Body of pancreas (tissue), 4 donors: ENCODE measurements around the gene CEP85L. TPM values are rescaled to one million over a fixed set of nuclear protein-coding genes. Genes with fewer than 3 reads are reported as not detected.

ENCODE experiments used
- ATAC-seq: fragments of 150-250 bp; one replicate; pipeline ENCODE4 v1.9.1; 2016
- DNase-seq, 4 donors: peaks; one replicate each; pipeline ENCODE4 v3.0.0-alpha.2; 2019
- H3K27ac ChIP-seq, 4 donors: fragments of 200-600 bp; sonication (generic); 1 replicate in 3 of 4; 2 replicates in 1 of 4; pipeline versions ENCODE4 v1.5.1 to v1.6.1; 2016 to 2019; ENCODE audit warnings: mild to moderate bottlenecking in 1 of 4, mixed read lengths in 1 of 4, moderate library complexity in 1 of 4
- H3K27me3 ChIP-seq, 2 donors: fragments of 200-600 bp; sonication (generic); one replicate each; pipeline ENCODE4 v1.6.0; 2016; ENCODE audit warnings: mild to moderate bottlenecking in 1 of 2
- H3K36me3 ChIP-seq, 2 donors: fragments of 200-600 bp; sonication (generic); replicated peaks in 1 of 2; 2 replicates each; pipeline ENCODE4 v1.5.1; 2016; ENCODE audit warnings: low read depth in 2 of 2; ENCODE audit not compliant: insufficient read depth in 1 of 2
- H3K4me1 ChIP-seq: fragments of 200-600 bp; sonication (generic); one replicate; pipeline ENCODE4 v1.6.0; 2016
- H3K4me3 ChIP-seq, 2 donors: fragments of 200-600 bp; sonication (generic); 1 replicate in 1 of 2; 2 replicates in 1 of 2; pipeline ENCODE4 v1.5.1; 2016 to 2019
- H3K9me3 ChIP-seq, 3 donors: fragments of 200-600 bp; sonication (generic); 1 replicate in 2 of 3; 2 replicates in 1 of 3; pipeline ENCODE4 v1.5.1; 2016
- CTCF ChIP-seq, 7 experiments: fragments of 450-650 bp in 4 of 7; fragments of 200-600 bp in 3 of 7; sonication (generic) in 3 of 7; IDR thresholded peaks; one replicate each; pipeline ENCODE4 v1.5.1; 2016 to 2019; ENCODE audit warnings: antibody characterized with exemption in 7 of 7
- POLR2A ChIP-seq, 3 donors: fragments of 450-650 bp; IDR thresholded peaks; one replicate each; pipeline ENCODE4 v1.6.1; 2016; ENCODE audit warnings: antibody characterized with exemption in 3 of 3, mild to moderate bottlenecking in 2 of 3
- WGBS, 2 donors: methylation state at CpG; one replicate each; pipeline ENCODE4 v1.1.5; 2017; 5-methylcytosine and 5-hydroxymethylcytosine counted together
- intact Hi-C: fragments of 100-400 bp; cut with DNase I; formaldehyde crosslinking; loops from one replicate; pipeline ENCODE4 v1.15.1; 2023
- total RNA-seq, 2 donors: library from RNA; depleted of rRNA; stranded (reverse); fragments of >200 nt; gene quantifications; one replicate each; pipeline ENCODE4 v1.1.0, GENCODE V29; 2016

Gene CEP85L
- total RNA-seq, 2 donors from 2014 or later, result 8.2 to 9.9 TPM

GRCh38 chr6:118620202-118620601 lies 31.2 kb downstream of the CEP85L start:
- Histone ChIP-seq H3K4me3 (no peak overlapping the region), H3K4me1 (peaks cover 26% of the 10 kb centered on the region), H3K27ac (no peak overlapping the region), H3K36me3 (no peaks in the 10 kb centered on the region), H3K27me3 (no peaks in the 10 kb centered on the region), H3K9me3 (no peaks in the 10 kb centered on the region)
- TF ChIP-seq POLR2A (IDR thresholded peaks at IDR 0.05), result no peak
- TF ChIP-seq CTCF (IDR thresholded peaks at IDR 0.05), result no peak
- intact Hi-C loops, result no loop called here
- DNase-seq, result no peak
- no peak for ATAC-seq
- 58 to 68% methylated on average over 4 of the region's 4 CpGs for WGBS, 2 donors

GRCh38 chr6:118618676-118619377 lies 32.6 kb downstream of the CEP85L start:
- WGBS, 2 donors, result 23 to 29% methylated on average over 12 to 15 of the region's 15 CpGs
- ATAC-seq, result peak; percentile 72
- Histone ChIP-seq H3K27ac (no peak overlapping the region), H3K4me3 (no peak overlapping the region), H3K9me3 (no peaks in the 10 kb centered on the region), H3K4me1 (peaks cover 26% of the 10 kb centered on the region), H3K27me3 (no peaks in the 10 kb centered on the region), H3K36me3 (no peaks in the 10 kb centered on the region)
- TF ChIP-seq CTCF (IDR thresholded peaks at IDR 0.05) (peak; percentile 74 to 95 (median 88)), POLR2A (IDR thresholded peaks at IDR 0.05) (no peak)
- intact Hi-C loops, result no loop called here
- DNase-seq, result peak; percentile 57 to 73 (median 62)

GRCh38 chr6:118617417-118617816 lies 34.0 kb downstream of the CEP85L start:
- TF ChIP-seq POLR2A (IDR thresholded peaks at IDR 0.05), result no peak
- TF ChIP-seq CTCF (IDR thresholded peaks at IDR 0.05), result no peak
- no peaks in the 10 kb centered on the region for H3K27me3 ChIP-seq
- intact Hi-C loops, result no loop called here
- no peak for DNase-seq
- no peak for ATAC-seq
- H3K9me3 ChIP-seq, result no peaks in the 10 kb centered on the region
- 77 to 80% methylated on average over 11 of the region's 11 CpGs for WGBS, 2 donors
- H3K4me1 ChIP-seq, result peaks cover 19% of the 10 kb centered on the region
- H3K27ac ChIP-seq, result no peak overlapping the region
- H3K36me3 ChIP-seq, result no peaks in the 10 kb centered on the region
- H3K4me3 ChIP-seq, result no peak overlapping the region

GRCh38 chr6:118611334-118611733 lies 40.1 kb downstream of the CEP85L start:
- ATAC-seq (no peak), DNase-seq (no peak)
- Histone ChIP-seq H3K4me1 (peaks cover 15% of the 10 kb centered on the region), H3K27ac (no peak overlapping the region), H3K27me3 (no peaks in the 10 kb centered on the region), H3K4me3 (no peak overlapping the region), H3K9me3 (no peaks in the 10 kb centered on the region), H3K36me3 (no peaks in the 10 kb centered on the region)
- WGBS, 2 donors, result 96 to 99% methylated on average over 3 of the region's 3 CpGs
- intact Hi-C loops, result no loop called here
- TF ChIP-seq CTCF (IDR thresholded peaks at IDR 0.05) (no peak), POLR2A (IDR thresholded peaks at IDR 0.05) (no peak)

- no peak for DNase-seq
- Histone ChIP-seq H3K4me1 (peaks cover 19% of the 10 kb centered on the region), H3K4me3 (no peak overlapping the region), H3K9me3 (no peaks in the 10 kb centered on the region), H3K27me3 (no peaks in the 10 kb centered on the region), H3K36me3 (no peaks in the 10 kb centered on the region), H3K27ac (no peak overlapping the region)
- no peak for ATAC-seq
- 26 to 41% methylated on average over 5 of the region's 5 CpGs for WGBS, 2 donors
- no peak for TF ChIP-seq POLR2A (IDR thresholded peaks at IDR 0.05)
- no peak for TF ChIP-seq CTCF (IDR thresholded peaks at IDR 0.05)
- intact Hi-C loops, result no loop called here
These were observed 44.5 kb downstream of the CEP85L start for GRCh38 chr6:118606858-118607257.
